Type B pancreatic cell (in vitro differentiated cells): ENCODE data around the gene CHCHD4. TPM values are rescaled to one million over a fixed set of nuclear protein-coding genes. Genes with fewer than 3 reads are reported as not detected.
A peak's percentile ranks its signal among the peaks of the same experiment; 100 is the strongest.

Source experiments
- DNase-seq: peaks from one replicate; pipeline ENCODE4 v3.0.0; 2021; ENCODE audit warnings: mixed read lengths; ENCODE audit not compliant: unreplicated experiment; ENCODE audit errors: extremely low spot score
- H3K27ac Mint-ChIP-seq: 2 replicates; pipeline ENCODE4 v1.8.0; 2021; ENCODE audit warnings: mild to moderate bottlenecking, mixed read lengths
- H3K27me3 Mint-ChIP-seq: 2 replicates; pipeline ENCODE4 v1.8.0; 2021; ENCODE audit warnings: mixed read lengths
- H3K36me3 Mint-ChIP-seq: 2 replicates; pipeline ENCODE4 v1.8.0; 2021; ENCODE audit warnings: mixed read lengths
- H3K4me1 Mint-ChIP-seq: one replicate; pipeline ENCODE4 v1.8.0; 2021; ENCODE audit warnings: mixed read lengths; ENCODE audit not compliant: unreplicated experiment
- H3K4me3 Mint-ChIP-seq: 2 replicates; pipeline ENCODE4 v1.8.0; 2021; ENCODE audit warnings: mild to moderate bottlenecking, mixed read lengths
- H3K9me3 Mint-ChIP-seq: 2 replicates; pipeline ENCODE4 v1.8.0; 2021; ENCODE audit warnings: mixed read lengths
- total RNA-seq: library from RNA; stranded (reverse); gene quantifications from 2 replicates; pipeline ENCODE4 v1.2.1, GENCODE V29; 2021; ENCODE audit warnings: low replicate concordance
- TF ChIP-seq, protein P1 (sequence below): fragments of 200-600 bp; sonication (generic); conservative IDR thresholded peaks from 2 replicates; pipeline ENCODE4 v1.5.0; 2021; ENCODE audit warnings: antibody characterized with exemption, mild to moderate bottlenecking

The CHCHD4 gene
- total RNA-seq, 1 donor from 2014 or later, result 14.1 TPM

DNA sequence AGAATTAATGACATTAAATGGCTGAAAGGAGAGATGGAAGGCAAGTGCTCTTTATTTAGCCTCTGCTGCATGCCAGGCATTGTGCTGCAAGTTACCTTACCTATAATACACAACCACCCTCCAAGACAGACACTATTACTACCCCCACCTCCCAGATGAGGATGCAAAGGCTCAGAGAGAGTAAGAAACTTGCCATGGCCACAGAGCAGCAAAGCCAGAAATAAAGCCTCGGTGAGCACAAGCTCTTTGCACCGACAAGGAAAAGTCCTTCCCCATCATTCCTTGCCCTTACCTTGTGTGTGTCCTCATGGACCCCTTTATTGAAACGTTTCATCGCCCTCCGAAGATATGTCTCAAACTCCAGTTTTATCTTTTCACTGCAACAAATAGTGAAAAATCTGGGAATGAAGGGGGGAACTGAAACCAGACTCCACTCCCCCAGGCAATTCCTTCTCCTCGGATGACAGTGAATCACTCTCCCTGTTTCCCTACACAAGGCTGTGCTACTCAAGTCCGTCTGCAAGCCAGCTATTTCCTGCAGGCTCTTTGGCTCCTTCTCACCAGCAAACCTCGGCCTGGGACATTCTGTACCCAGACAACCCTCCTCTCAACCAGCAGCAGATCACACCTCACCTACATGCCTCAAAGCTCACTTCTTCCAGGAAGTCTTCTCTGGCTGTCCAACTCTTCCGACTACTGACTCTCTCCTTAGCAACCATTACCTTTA, 42.4 kb upstream of the CHCHD4 start:
- TF ChIP-seq, protein P1, sequence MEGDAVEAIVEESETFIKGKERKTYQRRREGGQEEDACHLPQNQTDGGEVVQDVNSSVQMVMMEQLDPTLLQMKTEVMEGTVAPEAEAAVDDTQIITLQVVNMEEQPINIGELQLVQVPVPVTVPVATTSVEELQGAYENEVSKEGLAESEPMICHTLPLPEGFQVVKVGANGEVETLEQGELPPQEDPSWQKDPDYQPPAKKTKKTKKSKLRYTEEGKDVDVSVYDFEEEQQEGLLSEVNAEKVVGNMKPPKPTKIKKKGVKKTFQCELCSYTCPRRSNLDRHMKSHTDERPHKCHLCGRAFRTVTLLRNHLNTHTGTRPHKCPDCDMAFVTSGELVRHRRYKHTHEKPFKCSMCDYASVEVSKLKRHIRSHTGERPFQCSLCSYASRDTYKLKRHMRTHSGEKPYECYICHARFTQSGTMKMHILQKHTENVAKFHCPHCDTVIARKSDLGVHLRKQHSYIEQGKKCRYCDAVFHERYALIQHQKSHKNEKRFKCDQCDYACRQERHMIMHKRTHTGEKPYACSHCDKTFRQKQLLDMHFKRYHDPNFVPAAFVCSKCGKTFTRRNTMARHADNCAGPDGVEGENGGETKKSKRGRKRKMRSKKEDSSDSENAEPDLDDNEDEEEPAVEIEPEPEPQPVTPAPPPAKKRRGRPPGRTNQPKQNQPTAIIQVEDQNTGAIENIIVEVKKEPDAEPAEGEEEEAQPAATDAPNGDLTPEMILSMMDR, result no peak
- peaks cover 74% of the 10 kb centered on the region for H3K36me3 Mint-ChIP-seq
- no peak overlapping the region for H3K27ac Mint-ChIP-seq
- H3K4me1 Mint-ChIP-seq, result peaks cover 9% of the 10 kb centered on the region
- no peaks in the 10 kb centered on the region for H3K9me3 Mint-ChIP-seq
- DNase-seq, result no peak
- no peak overlapping the region for H3K4me3 Mint-ChIP-seq
- no peaks in the 10 kb centered on the region for H3K27me3 Mint-ChIP-seq

DNA sequence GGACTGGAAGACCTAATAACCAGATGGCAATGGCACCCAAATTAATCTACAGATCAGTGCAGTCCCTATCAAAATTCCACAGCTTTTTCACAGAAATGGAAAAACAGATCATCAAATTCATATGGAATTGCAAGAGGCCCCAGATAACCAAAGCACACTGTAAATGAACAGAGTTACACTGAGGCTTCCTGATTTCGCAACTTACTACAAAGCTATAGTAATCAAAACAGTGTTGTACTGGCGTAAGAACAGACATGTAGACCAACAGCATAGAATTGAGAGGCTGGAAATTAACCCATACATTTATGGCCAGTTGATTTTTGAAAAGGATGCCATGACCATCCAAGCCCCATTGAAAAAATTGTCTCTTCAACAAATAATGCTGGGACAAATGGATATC, 37.5 kb upstream of the CHCHD4 start:
- no peaks in the 10 kb centered on the region for H3K4me1 Mint-ChIP-seq
- peaks cover 10% of the 10 kb centered on the region for H3K9me3 Mint-ChIP-seq
- TF ChIP-seq, protein P1, result no peak
- H3K36me3 Mint-ChIP-seq, result peaks cover 80% of the 10 kb centered on the region
- no peaks in the 10 kb centered on the region for H3K27me3 Mint-ChIP-seq
- H3K27ac Mint-ChIP-seq, result no peak overlapping the region
- H3K4me3 Mint-ChIP-seq, result no peak overlapping the region
- DNase-seq, result no peak

DNA sequence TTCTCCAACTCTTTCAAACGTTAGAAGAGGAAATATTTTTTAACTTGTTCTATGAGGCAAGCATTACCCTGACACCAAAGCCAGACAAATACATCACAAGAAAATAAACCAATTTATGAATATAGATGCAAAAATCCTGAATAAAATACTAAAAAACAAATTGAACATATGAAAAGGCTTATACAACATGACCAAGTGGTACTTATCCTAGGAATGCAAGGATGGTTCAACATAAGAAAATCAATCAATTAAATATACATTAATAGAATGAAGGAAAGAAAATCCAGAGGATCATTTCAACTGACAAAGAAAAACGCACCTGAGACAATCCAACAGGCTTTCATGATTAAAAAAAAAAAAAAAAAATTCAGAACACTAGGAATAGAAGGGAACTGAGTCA, 36.6 kb upstream of the CHCHD4 start:
- no peak overlapping the region for H3K4me3 Mint-ChIP-seq
- no peak for DNase-seq
- H3K27ac Mint-ChIP-seq, result no peak overlapping the region
- no peaks in the 10 kb centered on the region for H3K27me3 Mint-ChIP-seq
- TF ChIP-seq, protein P1, result no peak
- H3K36me3 Mint-ChIP-seq, result peaks cover 79% of the 10 kb centered on the region
- H3K4me1 Mint-ChIP-seq, result no peaks in the 10 kb centered on the region
- peaks cover 10% of the 10 kb centered on the region for H3K9me3 Mint-ChIP-seq

DNA sequence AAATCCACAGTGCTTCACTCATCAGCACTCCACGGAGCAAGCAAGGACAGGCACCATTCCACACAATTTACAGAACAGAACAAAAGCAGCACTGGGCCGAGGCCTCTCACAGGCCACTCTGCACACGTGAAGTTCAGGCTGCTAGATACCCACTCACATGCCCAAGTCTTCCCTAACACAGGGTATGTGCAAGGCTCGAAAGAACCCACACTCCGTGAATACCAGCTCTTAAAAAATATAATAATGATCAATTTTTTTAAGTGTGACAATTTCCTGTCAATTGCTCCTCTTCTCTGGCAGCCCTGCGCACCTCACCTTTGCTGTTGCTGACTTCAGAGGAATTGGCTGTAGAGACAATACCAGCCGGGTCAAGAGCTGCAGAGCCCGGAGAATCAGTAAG, 34.8 kb upstream of the CHCHD4 start:
- H3K27ac Mint-ChIP-seq, result no peak overlapping the region
- no peak overlapping the region for H3K4me3 Mint-ChIP-seq
- H3K36me3 Mint-ChIP-seq, result peaks cover 70% of the 10 kb centered on the region
- TF ChIP-seq, protein P1, result no peak
- no peak for DNase-seq
- no peaks in the 10 kb centered on the region for H3K27me3 Mint-ChIP-seq
- H3K9me3 Mint-ChIP-seq, result peaks cover 10% of the 10 kb centered on the region
- no peaks in the 10 kb centered on the region for H3K4me1 Mint-ChIP-seq

DNA sequence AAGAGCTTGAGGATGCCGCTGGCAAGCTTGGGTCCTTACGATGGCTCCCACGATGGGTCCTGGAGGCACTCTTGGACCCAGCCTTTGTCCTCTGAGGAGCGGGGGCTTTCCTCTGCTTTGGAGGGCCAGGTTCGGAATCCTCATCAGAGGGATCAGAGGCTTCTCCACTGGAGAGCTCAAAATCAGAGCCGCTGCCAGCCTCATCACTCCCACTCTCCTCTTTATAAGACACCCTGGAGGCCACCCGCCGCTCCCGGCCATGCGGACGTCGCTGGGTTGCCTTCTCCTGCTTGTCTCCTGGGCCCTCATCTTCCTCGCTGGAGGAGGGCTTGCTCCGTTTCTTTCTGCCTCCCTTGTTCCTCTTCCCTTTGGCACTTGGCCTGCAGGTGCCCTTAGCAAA, 33.7 kb upstream of the CHCHD4 start:
- TF ChIP-seq, protein P1, result no peak
- no peaks in the 10 kb centered on the region for H3K27me3 Mint-ChIP-seq
- peaks cover 68% of the 10 kb centered on the region for H3K36me3 Mint-ChIP-seq
- no peaks in the 10 kb centered on the region for H3K4me1 Mint-ChIP-seq
- peaks cover 10% of the 10 kb centered on the region for H3K9me3 Mint-ChIP-seq
- DNase-seq, result no peak
- H3K27ac Mint-ChIP-seq, result peak overlapping the region; percentile 15
- H3K4me3 Mint-ChIP-seq, result no peak overlapping the region
